Retina (tissue), 1 donor: ENCODE results near the gene ASPG.
"Not testable (repeated sequence)": the region's sequence is repeated elsewhere in the genome, so short reads cannot be mapped to it uniquely, and the experiment has no call there.

Experiments used
- DNase-seq: peaks from one replicate; pipeline ENCODE4 v3.0.0-alpha.2; 2016

ASPG gene

DNA sequence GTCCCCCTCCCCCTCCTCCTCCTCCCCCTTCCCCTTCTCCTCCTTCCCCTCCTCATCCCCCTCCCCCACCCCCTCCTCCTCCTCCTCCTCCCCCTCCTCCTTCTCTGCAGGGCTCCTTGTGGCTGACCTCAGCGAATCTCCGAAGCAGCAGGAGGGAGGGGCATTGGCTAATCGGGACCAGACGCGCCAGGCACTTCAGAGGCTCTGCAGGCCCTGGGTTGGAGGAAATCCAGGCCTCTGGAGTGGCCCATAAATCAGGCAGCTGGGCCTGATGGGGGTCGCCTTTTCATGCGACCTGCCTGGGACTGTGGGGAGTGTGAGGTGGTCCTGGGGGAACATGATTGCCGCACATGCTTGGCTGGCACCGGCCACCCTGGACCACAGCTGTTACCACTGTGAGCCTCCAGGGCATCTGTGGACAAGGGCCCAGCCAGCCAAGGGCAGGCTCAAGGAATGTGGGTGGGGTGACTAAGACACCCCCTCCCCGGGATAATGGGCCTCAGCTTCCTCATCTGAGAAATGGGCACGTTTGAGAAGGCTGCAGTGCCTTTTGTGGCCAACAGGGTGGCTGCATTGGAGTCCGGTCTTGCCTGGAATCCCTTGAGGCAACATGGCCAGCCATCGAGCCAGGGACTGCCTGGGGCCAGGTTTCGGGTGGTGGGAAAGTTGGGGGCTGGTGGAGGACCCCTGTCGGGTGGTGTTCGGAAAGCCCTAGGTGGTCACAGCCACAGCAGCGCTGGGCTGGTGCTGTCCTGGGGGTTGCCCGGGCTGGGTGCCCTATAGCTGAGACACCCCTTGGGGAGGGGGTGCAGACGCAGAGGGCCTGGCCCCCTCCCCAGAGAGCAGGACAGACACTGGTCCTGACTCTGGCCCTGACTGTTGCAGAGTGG lies 64.9 kb downstream of the ASPG start:
- DNase-seq = peak; percentile 85

DNA sequence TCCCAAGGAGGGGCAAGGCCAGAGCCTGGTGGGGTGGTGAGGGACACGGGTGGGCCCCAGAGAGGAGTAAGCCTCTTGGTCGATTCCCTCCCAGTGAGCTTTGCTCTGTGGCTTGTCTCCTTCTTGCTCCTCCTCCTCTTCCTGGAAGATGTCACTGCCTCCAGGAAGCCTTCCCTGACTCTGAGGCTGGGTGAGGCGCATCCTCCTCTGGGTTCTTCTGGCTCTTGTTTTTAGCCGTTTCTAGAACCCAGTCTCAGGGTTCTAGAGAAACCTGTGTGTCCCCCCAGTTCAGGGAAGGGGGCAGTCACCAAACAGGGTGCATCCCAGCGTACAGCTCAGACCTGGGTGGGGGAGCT lies 65.5 kb downstream of the ASPG start:
- no peak for DNase-seq

DNA sequence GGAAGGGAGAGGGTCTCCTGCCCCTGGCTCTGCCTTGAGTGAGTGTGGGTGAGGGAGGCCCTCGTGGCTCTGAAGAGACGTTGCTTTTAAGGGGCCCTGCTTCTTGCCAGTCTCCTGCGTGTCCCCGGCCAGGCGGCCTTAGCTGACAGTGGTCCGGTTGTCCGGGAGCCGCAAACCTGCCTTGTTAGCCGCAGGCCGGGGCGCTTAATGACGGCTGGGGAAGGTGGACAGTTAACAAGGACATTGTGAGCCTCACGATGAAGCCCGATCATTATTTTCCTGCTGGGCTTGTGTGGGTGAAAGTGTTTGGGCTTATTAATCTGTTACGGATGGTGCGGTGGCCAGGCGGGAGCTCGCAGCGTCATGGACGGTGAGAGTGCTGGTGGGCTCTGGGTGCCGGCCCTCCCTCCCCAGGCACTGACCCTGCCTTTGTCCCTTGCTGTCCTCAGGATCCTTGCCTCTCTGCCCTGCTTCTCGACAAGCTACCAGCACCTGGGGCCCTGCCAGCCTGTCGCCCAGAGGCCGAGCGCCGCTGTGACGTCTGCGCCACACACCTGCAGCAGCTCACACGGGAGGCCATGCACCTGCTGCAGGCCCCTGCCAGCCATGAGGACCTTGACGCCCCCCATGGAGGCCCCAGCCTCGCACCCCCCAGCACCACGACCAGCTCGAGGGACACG lies 66.2 kb downstream of the ASPG start:
- peak; percentile 74 for DNase-seq

DNA sequence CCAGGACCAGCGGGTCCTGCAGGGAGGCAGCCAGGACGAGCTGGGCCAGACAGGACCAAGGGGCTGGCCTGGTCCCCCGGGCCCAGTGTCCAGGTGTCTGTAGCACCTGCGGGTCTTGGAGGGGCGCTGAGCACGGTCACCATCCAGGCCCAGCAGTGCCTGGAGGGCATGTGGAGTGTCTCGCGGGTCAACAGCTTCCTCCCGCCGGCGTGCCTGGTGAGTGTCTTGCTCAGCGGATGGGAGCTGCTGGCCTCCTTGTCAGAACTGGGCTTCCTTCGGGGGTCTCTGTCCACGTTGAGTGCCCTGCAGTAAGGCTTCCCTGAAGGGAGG lies 66.7 kb downstream of the ASPG start:
- no peak for DNase-seq

DNA sequence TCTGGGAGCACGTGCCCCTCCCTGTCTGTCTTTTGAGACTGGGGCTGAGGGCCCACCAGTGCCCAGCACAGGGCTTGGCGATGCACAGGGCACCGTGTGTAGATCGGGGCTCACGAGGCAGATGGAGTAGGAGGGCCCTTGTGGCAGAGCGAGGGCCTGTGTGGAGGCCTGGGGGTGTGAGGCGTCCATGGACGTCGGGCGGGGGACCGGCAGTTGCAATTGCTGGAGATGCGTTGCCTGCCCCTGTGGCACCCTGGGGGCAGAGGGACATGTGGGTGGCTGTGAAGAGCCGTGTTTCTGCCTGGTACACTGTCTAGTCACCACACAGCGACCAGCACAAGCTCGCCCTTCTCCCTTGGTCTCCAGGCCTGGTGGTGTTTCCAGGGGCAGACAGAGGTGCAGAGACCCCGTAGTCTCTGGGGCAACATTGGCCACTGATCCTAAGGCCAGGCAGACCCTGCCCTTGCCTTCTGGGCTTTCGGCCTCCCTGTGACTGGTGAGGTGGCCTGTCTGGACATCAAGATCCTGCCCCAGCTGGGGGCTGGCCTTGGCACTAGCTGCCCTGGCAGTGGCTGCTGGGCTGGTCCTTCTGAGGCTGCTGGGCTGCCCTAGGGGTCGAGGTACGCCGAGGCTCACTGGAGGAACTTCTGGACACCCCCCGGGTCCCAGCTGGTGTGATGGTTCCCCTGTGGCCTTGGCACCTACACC lies 67.3 kb downstream of the ASPG start:
- DNase-seq = no peak

DNA sequence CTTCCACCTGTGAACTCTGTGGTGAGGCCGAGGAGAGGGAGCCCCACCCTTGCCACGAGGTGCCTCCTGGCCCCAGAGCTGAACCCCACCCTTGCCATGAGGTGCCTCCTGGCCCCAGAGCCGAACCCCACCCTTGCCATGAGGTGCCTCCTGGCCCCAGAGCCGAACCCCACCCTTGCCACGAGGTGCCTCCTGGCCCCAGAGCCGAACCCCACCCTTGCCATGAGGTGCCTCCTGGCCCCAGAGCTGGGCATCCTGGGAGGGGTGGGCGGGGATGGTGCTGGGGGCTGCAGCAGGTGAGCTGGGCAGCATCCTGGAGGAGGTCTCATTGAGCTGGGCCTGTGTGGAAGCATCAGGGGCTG lies 67.9 kb downstream of the ASPG start:
- not testable (repeated sequence) for DNase-seq

DNA sequence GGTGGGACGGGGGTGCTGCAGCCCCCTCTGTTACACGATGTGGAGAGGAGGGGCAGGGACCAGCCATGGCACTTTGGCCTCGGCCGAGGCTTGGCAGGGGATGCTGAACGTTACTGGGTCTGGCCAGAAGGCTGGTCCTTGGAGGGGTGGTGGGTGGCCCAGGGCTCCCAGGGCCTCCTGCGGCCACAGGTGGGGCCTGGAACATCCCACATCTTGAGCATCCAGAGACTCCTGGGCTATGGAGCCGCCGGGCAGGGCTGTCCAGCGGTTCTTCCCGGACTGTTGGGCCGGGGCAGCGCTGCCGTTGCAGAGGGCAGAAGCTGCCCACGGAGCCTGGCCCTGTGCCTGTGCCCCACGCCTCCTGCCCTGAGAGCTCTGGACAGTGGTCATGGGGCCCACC lies 68.7 kb downstream of the ASPG start:
- DNase-seq = no peak

DNA sequence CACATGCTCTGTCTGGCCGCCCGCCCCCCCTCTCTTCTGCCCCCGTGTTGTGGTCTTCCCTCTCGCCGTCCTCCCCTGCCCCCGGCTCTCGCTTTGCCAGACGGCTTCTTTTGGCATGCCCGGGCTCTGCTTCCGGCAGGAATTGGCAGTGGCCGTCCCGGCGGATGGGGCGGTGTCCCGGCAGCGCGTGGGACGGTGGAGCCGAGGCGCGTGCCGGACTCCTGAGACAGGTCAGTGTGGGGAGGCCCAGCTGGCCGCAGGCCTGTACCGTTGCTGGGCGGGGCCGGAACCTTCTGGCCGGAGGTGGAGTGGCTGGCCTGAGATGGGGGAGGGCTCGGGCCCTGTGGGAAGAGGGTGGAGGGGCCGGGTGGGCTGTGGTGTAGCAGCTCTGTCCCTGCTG lies 70.0 kb downstream of the ASPG start:
- DNase-seq = no peak

DNA sequence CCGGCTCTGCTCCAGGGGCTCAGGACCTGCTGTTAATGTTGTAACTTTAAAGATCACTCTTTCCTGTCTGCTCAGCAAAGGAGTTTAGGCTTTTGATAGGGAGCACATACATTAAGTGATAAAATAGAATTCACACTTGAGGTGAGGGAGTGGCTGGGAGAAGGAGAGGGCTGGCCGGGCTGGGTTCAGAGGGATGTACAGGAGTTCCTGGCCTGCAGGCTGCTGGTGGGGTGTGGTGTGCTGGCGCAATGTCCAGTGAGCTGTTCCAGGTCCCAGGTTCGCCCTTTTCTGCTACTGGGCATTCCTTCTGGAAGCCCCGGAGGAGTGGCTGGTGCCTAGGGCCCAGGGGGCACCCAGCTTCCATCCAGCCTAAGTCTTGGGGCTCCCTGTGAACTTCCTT lies 70.6 kb downstream of the ASPG start:
- DNase-seq = no peak

DNA sequence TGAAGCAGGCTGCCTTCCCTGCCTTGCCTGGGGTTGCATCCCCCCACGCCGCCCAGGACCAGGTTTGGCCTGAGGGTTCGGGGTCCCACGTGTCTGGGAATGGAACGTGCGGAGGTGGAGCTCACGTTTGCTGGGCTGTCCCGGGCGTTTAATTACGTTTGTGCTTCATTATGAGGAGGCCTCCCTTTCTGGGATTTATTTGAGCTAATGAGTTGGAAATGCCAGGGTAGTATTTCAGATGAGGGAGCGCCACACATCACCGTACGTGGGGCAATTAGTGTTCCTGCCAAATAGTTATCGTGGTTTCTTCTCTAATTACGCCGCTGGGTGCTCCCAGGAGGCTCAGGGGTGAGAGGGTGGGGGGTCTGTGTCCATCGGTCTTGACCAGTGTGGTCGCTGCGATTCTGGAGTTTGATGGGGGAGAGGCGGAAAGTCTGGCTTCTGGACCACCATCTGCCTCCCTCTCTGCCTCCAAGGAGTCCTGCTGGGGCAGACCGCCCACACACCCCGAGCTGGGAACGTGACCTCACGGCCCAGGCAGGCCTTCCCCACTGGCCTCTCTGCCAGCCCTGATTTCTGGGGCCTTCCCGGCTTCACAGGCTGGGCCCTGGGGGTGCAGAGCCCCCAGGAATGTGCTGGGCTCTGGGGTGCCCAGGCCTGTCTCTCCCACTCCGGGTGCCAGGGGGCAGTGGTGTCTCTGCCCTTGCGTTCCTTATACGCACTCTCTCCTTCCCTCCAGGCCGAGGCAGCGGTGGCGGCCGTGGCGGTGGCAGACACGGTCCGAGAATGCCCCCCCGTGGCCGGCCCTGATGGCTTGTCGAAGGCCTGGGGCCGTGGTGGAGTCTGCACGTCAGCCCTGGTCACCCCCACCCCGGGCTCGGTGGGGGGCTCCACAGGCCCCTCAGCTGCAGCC lies 71.8 kb downstream of the ASPG start:
- DNase-seq = peak; percentile 89

DNA sequence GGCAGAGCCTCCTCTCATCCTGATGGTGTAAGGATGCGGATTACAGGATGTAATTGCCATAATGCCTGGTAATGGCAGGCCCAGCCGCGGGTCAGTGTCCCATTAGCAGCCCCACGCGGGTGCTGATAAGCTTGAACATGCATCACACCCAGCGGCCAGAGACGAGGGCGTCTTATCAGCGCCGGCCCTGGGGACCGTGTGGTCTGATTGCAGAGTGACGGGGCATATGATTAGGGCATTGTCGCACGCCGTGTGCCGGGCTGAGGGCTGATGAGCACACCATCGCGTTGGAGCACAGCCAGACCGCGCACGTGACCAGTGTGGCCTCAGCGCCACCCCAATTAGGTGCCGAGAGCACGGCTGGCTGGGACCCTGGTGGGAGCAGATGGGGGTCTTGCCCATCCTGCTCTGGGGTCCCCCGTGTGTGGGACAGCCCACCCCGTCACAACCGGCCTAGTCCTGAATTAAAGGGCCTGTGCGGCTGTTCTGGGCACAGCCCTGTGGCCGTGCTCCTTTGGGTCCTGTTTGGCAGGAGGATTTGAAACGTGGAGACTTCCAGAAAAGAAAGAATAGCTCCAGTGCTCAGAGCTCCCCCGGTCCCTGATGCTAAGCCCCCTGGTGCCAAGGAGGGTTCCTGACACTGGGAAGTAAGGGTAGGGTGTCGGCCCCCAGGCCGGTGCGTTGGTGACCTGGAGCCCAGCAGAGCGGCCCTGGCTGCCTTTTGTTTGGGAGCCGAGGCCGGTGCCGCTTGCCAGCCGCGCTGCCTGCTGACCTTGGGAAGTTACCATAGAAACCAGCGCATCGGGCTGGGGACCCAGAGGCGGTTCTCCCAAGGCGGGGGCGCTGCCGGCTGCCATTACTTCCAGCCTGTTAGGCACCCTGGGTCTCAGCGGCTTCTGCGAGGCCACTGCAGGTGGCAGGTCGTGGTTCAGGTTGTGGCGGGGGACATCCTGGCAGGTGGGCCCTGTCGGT lies 73.6 kb downstream of the ASPG start:
- peak; percentile 95 for DNase-seq

DNA sequence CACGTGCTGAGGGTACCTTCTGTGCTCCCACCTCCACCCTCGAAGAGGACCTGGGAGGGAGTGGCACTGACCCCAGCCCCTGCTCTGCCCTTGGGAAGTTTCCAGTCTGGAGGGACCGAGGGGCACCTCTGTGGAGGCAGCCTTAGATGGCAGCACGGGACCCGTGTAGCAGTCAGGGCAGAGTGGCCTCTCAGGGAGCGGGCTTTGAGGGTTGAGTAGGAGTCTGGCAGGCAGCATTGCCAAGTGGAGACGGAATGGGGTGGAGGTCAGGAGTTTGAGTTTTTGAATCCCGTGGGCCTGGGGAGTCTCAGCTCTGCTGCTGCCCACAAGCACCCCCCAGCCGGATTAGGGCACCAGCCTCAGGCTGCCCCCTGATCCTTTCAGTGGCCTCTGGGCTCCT lies 74.5 kb downstream of the ASPG start:
- DNase-seq = no peak

DNA sequence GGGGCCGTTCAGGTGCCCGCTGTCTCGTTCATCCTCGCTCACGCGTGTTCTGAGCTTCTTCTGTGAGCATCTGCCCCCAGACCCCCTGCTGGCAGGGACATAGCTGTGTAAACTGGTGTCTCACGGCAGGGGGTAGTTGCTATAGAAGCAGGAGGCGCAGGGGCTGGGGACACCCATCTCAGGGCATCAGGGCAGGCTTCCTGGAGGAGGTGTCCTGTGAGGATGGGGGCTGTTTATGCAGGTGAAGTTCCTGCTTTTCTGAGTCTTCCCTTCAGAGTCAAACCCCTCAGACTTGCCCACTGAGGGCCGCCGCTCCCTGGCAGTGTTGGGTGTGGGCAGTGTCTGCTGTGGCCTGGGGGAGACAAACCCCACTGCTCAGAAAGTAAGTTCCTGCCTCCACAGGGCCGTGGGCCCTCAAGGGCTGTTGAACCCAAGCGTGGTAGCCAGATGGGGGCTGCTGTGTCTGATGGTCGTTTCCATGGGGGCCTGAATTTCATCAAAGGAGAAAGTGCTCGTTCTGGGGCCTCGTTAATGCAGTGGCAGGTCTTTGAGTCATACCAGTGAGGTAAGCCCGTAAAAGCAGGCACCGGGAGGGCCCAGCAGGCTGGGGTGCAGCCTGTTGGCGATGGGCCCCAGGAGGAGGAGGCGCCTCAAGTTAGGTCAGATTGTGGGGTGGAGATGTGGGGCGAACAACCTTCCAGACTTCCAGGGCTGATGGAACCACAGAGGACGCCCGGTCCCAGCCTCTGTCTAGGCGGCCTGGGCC lies 76.3 kb downstream of the ASPG start:
- DNase-seq = no peak

DNA sequence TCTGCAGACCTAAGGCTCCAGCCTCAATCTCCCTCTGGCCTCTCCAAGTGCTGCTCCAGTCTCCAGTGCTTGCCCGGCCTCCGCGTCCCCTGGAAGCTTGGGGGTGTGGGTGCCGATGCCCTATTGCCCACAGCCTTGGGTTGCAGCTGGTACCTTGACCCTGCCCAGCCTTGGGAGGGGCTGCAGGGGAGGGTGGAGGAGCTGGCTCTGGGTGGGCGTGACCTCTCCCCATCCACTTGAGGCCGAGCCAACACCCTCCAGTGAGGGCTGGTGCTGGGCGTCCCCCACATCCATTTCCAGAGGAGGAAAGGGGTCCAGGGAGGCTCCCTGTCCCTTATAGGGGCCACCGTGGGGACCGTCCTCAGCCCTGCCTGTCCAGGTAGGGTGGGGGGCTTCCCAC lies 77.0 kb downstream of the ASPG start:
- no peak for DNase-seq

DNA sequence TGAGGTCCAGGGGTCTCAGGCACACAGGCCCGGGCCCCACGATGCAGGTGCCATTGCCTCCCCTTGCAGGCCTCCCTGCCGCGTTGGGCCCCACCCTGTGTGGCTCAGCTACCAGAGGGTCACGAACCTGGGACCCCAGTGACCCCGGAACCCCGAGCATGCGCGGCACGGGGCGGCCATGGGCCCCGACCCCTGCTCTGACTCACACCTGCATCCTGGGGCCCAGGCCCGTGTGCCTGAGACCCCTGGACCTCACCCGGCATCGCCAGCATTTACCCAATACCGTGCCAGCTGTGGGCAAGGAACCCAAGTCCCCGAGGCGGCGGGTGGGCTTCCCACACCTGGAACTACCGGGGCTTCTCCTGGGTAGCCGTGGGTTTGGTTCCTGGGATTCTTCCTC lies 78.0 kb downstream of the ASPG start:
- DNase-seq = no peak

DNA sequence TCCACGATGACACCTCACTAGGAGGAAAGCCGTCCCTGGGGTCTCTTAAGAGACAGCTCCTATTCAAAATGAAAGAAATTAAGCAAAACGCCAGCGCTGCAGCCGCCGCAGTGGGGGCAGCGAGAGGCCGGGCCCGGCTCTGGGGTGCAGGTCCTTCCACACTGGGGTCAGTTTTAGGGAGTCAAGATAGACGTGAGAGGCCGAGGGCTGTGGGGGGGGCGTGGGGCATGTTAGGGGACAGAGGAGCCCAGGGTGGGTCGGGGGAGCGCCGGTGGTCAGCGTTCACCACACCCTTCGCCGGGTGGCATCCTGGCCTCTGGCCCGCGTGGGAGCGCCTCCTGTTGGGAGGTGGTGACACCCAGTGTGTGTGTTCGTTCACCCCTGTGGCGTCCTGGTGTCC lies 78.5 kb downstream of the ASPG start:
- no peak for DNase-seq

DNA sequence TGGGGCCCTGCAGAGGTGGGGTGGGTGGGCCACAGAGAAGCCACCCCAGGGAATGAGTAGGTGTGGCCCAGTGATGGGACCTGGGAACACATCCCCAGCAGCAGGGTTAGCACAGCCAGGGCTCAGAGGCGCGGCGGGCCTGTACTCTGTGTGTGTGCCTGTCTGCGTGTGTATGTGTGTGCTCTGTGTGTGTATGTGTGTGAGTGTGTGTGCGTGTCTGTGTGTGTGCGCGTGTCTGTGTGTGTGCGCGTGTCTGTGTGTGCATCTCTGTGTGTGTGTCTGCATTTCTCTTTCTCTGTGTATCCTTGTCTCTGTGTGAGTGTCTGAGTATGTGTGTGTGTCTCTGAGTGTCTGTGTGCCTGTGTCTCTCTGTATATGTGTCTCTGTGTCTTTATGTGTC lies 79.0 kb downstream of the ASPG start:
- DNase-seq = no peak
